CD4-positive, alpha-beta T cell (primary cell): ENCODE results near the gene LMO4. TPM values are rescaled to one million over a fixed set of nuclear protein-coding genes. Genes with fewer than 3 reads are reported as not detected.

Experiments used
- ATAC-seq: fragments of 200-7000 bp; cut with Tn5 transposase; one replicate; pipeline ENCODE4 v1.10.0; 2022; ENCODE audit warnings: mild to moderate bottlenecking; ENCODE audit not compliant: poor library complexity
- CTCF ChIA-PET: fragments of 350-600 bp; sonication (Branson Sonifier 250); formaldehyde crosslinking; loops from one replicate; lab custom pipeline; 2021; ENCODE audit warnings: antibody characterized with exemption, inconsistent platforms; lab: Charles Lee
- POLR2A ChIA-PET: fragments of 350-600 bp; sonication (Branson Sonifier 250); formaldehyde crosslinking; loops from one replicate; lab custom pipeline; 2021; ENCODE audit warnings: antibody characterized with exemption, inconsistent platforms; lab: Charles Lee
- DNase-seq, 14 experiments: peaks; one replicate each; pipeline ENCODE4 v3.0.0-alpha.2; 2013 to 2020; ENCODE audit warnings: mixed read lengths in 2 of 14
- H3K27ac ChIP-seq, 2 donors: one replicate each; pipeline versions ENCODE4 v1.5.1 to v1.7.0; 2013; ENCODE audit warnings: low read length in 2 of 2, low read depth in 1 of 2, mild to moderate bottlenecking in 1 of 2
- H3K27me3 ChIP-seq, 2 experiments: 1 replicate in 1 of 2; 2 replicates in 1 of 2; pipeline versions ENCODE4 v1.6.1 to v1.7.0; 2013; ENCODE audit warnings: low read length in 2 of 2, control low read depth in 1 of 2, mild to moderate bottlenecking in 1 of 2, moderate library complexity in 1 of 2; ENCODE audit not compliant: insufficient read depth in 2 of 2, control insufficient read depth in 1 of 2
- H3K36me3 ChIP-seq: one replicate; pipeline ENCODE4 v1.6.1; 2013; ENCODE audit warnings: low read length, control low read depth; ENCODE audit not compliant: insufficient read depth
- H3K4me1 ChIP-seq: one replicate; pipeline ENCODE4 v1.6.1; 2013; ENCODE audit warnings: low read length, control low read depth; ENCODE audit not compliant: insufficient read depth
- H3K4me3 ChIP-seq: one replicate; pipeline ENCODE4 v1.5.1; 2013; ENCODE audit warnings: mild to moderate bottlenecking, low read length, moderate library complexity
- H3K9me3 ChIP-seq, 2 experiments: 1 replicate in 1 of 2; 2 replicates in 1 of 2; pipeline versions ENCODE4 v1.6.1 to v1.7.0; 2013; ENCODE audit warnings: low read length in 2 of 2, mild to moderate bottlenecking in 2 of 2, control low read depth in 1 of 2, moderate library complexity in 1 of 2; ENCODE audit not compliant: control insufficient read depth in 1 of 2, insufficient read depth in 1 of 2
- H3K27ac Mint-ChIP-seq: one replicate; pipeline ENCODE4 v1.8.0; 2020; ENCODE audit warnings: mixed read lengths
- H3K27me3 Mint-ChIP-seq: one replicate; pipeline ENCODE4 v1.8.0; 2021; ENCODE audit warnings: mixed read lengths
- H3K36me3 Mint-ChIP-seq: one replicate; pipeline ENCODE4 v1.8.0; 2021; ENCODE audit warnings: low read depth, mixed read lengths
- H3K4me1 Mint-ChIP-seq: one replicate; pipeline ENCODE4 v1.8.0; 2021; ENCODE audit warnings: low read depth, mixed read lengths
- H3K4me3 Mint-ChIP-seq: one replicate; pipeline ENCODE4 v1.8.0; 2020; ENCODE audit warnings: mild to moderate bottlenecking, mixed read lengths
- H3K9me3 Mint-ChIP-seq: one replicate; pipeline ENCODE4 v1.8.0; 2020; ENCODE audit warnings: mixed read lengths
- CTCF ChIP-seq: fragments of 200-600 bp; IDR thresholded peaks from one replicate; pipeline ENCODE4 v1.8.0; 2022; ENCODE audit warnings: antibody characterized with exemption, mild to moderate bottlenecking
- intact Hi-C, 2 experiments: fragments of 100-400 bp; cut with DNase I in 1 of 2; cut with micrococcal nuclease in 1 of 2; formaldehyde crosslinking; loops; one replicate each; pipeline versions ENCODE4 v1.15.1 to v1.9.0; 2023 to 2025; cut with DNase I, micrococcal nuclease
- total RNA-seq, 174 experiments: library from RNA in 2 of 174; stranded (reverse) in 2 of 174; gene quantifications; one replicate each; pipeline ENCODE4 v1.2.3 and lab custom pipeline; 2021 to 2026

The LMO4 gene
- total RNA-seq, 2 experiments from 2014 or later = 16.0 to 18.2 TPM

GRCh38 chr1:87367549-87367948 lies 38.9 kb downstream of the LMO4 start:
- ChIA-PET CTCF (no interaction called here), POLR2A (interaction anchor here (1.0 kb wide), 1 partner anchor 36 kb away, joined by 3 read pairs; no protein-coding TSS in a partner anchor)
- no peaks in the 10 kb centered on the region for H3K27me3 ChIP-seq
- no peak for TF ChIP-seq CTCF
- ATAC-seq (no peak), DNase-seq (no peak)
- no peak overlapping the region for H3K4me3 ChIP-seq
- H3K4me1 ChIP-seq = no peaks in the 10 kb centered on the region
- no peaks in the 10 kb centered on the region for H3K4me1 Mint-ChIP-seq
- no peak overlapping the region for H3K4me3 Mint-ChIP-seq
- no peaks in the 10 kb centered on the region for H3K27me3 Mint-ChIP-seq
- H3K27ac Mint-ChIP-seq = no peak overlapping the region
- no peaks in the 10 kb centered on the region for H3K9me3 ChIP-seq
- no peaks in the 10 kb centered on the region for H3K9me3 Mint-ChIP-seq
- H3K27ac ChIP-seq = no peak overlapping the region
- intact Hi-C loops = no loop called here
- H3K36me3 Mint-ChIP-seq = no peaks in the 10 kb centered on the region
- no peaks in the 10 kb centered on the region for H3K36me3 ChIP-seq

- no peak for ATAC-seq
- Mint-ChIP-seq H3K27me3 (no peaks in the 10 kb centered on the region), H3K27ac (no peak overlapping the region), H3K4me1 (no peaks in the 10 kb centered on the region), H3K9me3 (no peaks in the 10 kb centered on the region), H3K36me3 (no peaks in the 10 kb centered on the region), H3K4me3 (no peak overlapping the region)
- no peaks in the 10 kb centered on the region for H3K9me3 ChIP-seq
- H3K4me1 ChIP-seq = no peaks in the 10 kb centered on the region
- intact Hi-C loops = no loop called here
- CTCF ChIA-PET = no interaction called here
- no peak for DNase-seq
- H3K4me3 ChIP-seq = no peak overlapping the region
- H3K27me3 ChIP-seq = no peaks in the 10 kb centered on the region
- H3K27ac ChIP-seq = no peak overlapping the region
- no peak for TF ChIP-seq CTCF
- POLR2A ChIA-PET = no interaction called here
- H3K36me3 ChIP-seq = no peaks in the 10 kb centered on the region
Observed at GRCh38 chr1:87368907-87369306, 40.2 kb downstream of the LMO4 start.

DNA sequence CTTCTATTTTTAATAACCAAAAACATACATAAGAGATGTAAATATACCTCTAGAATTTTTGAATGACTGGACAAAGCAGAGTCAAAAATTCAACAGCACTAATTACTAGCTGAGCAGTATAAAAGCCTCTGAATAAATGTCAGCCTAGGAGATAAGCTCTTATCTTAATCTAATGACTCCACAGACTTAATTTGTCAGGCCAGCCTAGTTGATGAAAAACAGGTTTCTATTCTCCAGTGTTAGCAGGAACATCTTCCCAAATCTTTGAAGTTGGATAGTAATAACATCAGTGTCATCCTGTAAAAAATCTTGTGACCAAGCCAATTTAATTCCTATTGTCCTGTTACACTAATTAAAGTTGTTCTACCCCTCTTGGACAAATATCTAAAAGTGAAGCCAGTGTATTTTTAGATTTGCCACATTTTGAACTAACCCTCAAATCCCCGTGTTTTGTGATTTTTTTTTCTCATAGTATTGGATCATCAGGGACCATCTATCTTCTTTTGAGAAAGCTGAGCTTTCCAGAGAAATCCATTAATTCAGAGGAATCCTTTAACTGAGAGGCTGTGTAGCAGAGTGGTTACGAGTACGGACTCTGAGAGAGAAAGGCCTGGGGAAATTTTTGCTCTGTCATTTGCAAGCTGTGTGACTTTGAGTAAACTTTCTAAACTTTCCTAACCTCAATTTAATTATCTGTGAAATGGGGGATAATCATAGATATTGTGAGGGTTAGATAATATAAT lies 41.2 kb downstream of the LMO4 start:
- Mint-ChIP-seq H3K27me3 (no peaks in the 10 kb centered on the region), H3K36me3 (no peaks in the 10 kb centered on the region), H3K4me3 (no peak overlapping the region), H3K27ac (no peak overlapping the region), H3K4me1 (no peaks in the 10 kb centered on the region), H3K9me3 (no peaks in the 10 kb centered on the region)
- POLR2A ChIA-PET = no interaction called here
- H3K4me1 ChIP-seq = no peaks in the 10 kb centered on the region
- CTCF ChIA-PET = no interaction called here
- DNase-seq = no peak
- no peak for ATAC-seq
- TF ChIP-seq CTCF = no peak
- no peak overlapping the region for H3K27ac ChIP-seq
- intact Hi-C loops = no loop called here
- no peaks in the 10 kb centered on the region for H3K36me3 ChIP-seq
- H3K27me3 ChIP-seq = no peaks in the 10 kb centered on the region
- H3K4me3 ChIP-seq = no peak overlapping the region
- H3K9me3 ChIP-seq = no peaks in the 10 kb centered on the region
